Head of caudate nucleus (tissue), 42 donors: ENCODE measurements around the gene SEC62.

Source experiments
- DNase-seq, 42 donors: peaks; one replicate each; pipeline versions ENCODE4 v3.0.0 to v3.0.0-alpha.2; 2020 to 2021; ENCODE audit warnings: mixed read lengths in 7 of 42
- intact Hi-C: fragments of 100-400 bp; cut with DNase I; formaldehyde crosslinking; loops from one replicate; pipeline ENCODE4 v1.15.0; 2022

The SEC62 gene

DNA sequence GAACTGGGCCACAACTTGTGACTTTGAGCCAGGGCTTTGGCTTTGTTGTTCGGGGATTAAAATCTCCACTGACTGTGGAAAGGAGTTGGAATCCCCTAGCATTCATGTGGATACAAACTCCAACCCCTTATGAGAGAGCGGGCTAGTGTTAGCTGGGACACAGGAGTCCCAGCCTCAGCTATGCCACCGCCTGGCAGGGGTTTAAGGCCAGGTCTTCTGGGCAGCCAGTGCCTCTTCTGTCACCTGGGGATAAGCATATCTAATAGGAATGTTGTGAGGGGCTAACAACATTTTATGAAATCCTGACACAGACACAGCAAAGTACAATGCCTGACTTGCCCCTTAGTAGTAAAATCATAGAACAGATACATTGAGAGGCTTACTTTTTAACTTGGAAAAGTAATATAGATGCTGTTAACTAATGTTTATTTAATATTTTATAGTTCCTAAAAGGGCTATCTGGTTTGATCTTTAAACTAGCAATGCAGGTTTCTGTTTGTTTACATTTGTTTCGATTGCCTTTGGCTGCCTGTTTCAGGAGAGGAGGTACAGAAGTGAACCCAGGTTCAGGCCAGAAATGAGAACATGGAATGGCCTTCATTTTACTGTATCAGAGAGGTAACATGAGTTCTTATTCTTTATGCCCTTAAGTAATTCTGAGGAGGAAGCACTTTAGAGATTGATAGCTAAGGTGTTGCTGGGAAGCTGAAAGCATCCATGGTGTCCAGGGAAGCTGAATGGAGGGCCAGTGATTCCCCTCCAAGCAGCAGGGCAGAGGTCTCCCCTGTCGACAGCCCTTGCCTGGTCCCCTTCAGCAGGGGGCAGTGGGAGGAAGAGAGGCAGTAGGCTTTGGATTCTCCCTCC is 79.9 kb downstream of the SEC62 start:
- no peak for DNase-seq
- intact Hi-C loops: no loop called here

DNA sequence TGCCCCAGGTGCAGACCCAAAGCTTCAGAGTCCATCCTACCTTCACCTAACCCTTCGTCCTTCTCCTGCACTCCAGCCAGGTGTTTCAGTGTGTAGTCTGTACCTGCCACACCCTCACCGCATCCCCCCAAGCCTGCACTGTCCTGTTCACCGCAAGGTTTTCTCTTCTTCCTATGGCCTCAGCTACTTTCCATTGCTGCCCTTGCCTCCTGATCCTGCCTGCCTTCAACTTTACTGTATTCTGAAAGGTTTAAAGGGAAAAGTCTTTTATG is 80.5 kb downstream of the SEC62 start:
- intact Hi-C loops: no loop called here
- no peak for DNase-seq
